PC-9 (cell line): ENCODE data around the gene VDAC1. TPM values are rescaled to one million over a fixed set of nuclear protein-coding genes. Genes with fewer than 3 reads are reported as not detected.

Source experiments
- BruUV-seq: library from RNA; stranded (reverse); fragments of 400-500 nt; replicated peaks from 2 replicates; lab custom pipeline; 2021; lab: Mats Ljungman, UMichigan
- CTCF ChIA-PET: fragments of 300-600 bp; sonication (Branson Sonifier 250); formaldehyde crosslinking; loops from one replicate; lab custom pipeline; 2022; ENCODE audit warnings: antibody characterized with exemption; lab: Charles Lee
- POLR2A ChIA-PET: fragments of 300-600 bp; sonication (Branson Sonifier 250); formaldehyde crosslinking; loops from one replicate; lab custom pipeline; 2022; ENCODE audit warnings: antibody characterized with exemption; ENCODE audit not compliant: unreplicated experiment; lab: Charles Lee
- DNase-seq, 2 experiments: peaks; one replicate each; pipeline versions ENCODE4 v3.0.0 to v3.0.0-alpha.2; 2015 to 2022; ENCODE audit warnings: mixed read lengths in 1 of 2
- H2AFZ ChIP-seq: fragments of 200-600 bp; sonication (generic); 2 replicates; pipeline ENCODE4 v1.8.1; 2017; ENCODE audit warnings: antibody characterized with exemption
- H3F3A ChIP-seq: fragments of 200-600 bp; sonication (generic); 2 replicates; pipeline ENCODE4 v1.8.1; 2017; ENCODE audit warnings: antibody characterized with exemption, mild to moderate bottlenecking, low read depth; ENCODE audit not compliant: insufficient read depth
- H3K27ac ChIP-seq: fragments of 200-600 bp; sonication (generic); 2 replicates; pipeline ENCODE4 v1.6.1; 2016; ENCODE audit warnings: mixed run types
- H3K27me3 ChIP-seq: fragments of 200-600 bp; sonication (generic); 2 replicates; pipeline ENCODE4 v1.6.1; 2016; ENCODE audit warnings: low read depth, mixed run types; ENCODE audit not compliant: insufficient read depth
- H3K36me3 ChIP-seq: fragments of 200-600 bp; sonication (generic); 2 replicates; pipeline ENCODE4 v1.6.1; 2016; ENCODE audit warnings: low read depth, mixed run types
- H3K4me1 ChIP-seq: fragments of 200-600 bp; sonication (generic); replicated peaks from 2 replicates; pipeline ENCODE4 v1.6.1; 2016; ENCODE audit warnings: mixed run types; ENCODE audit not compliant: insufficient read depth
- H3K4me2 ChIP-seq: fragments of 200-600 bp; sonication (generic); 2 replicates; pipeline ENCODE4 v1.6.1; 2017; ENCODE audit warnings: mixed run types
- H3K4me3 ChIP-seq: fragments of 200-600 bp; sonication (generic); 2 replicates; pipeline ENCODE4 v1.6.1; 2016; ENCODE audit warnings: mixed run types
- H3K79me2 ChIP-seq: fragments of 200-600 bp; sonication (generic); 2 replicates; pipeline ENCODE4 v1.6.1; 2017; ENCODE audit warnings: low read depth, mixed run types
- H3K9me2 ChIP-seq: fragments of 200-600 bp; sonication (generic); 2 replicates; pipeline ENCODE4 v1.8.1; 2017; ENCODE audit warnings: mild to moderate bottlenecking; ENCODE audit not compliant: insufficient read depth
- H3K9me3 ChIP-seq: fragments of 200-600 bp; sonication (generic); 2 replicates; pipeline ENCODE4 v1.8.1; 2016; ENCODE audit warnings: low read depth; ENCODE audit not compliant: insufficient read depth
- H4K20me1 ChIP-seq: fragments of 200-600 bp; sonication (generic); 2 replicates; pipeline ENCODE4 v1.8.1; 2017; ENCODE audit not compliant: insufficient read depth
- EZH2 ChIP-seq: fragments of 200-600 bp; sonication (generic); IDR thresholded peaks from 2 replicates; pipeline ENCODE4 v1.8.0; 2017; ENCODE audit warnings: antibody characterized with exemption, low read depth
- intact Hi-C: fragments of 100-400 bp; cut with micrococcal nuclease; formaldehyde crosslinking; loops from one replicate; pipeline ENCODE4 v1.10.0; 2022; ENCODE audit not compliant: unreplicated experiment
- total RNA-seq: library from RNA; stranded (reverse); gene quantifications from 2 replicates; pipeline ENCODE4 v1.2.3, GENCODE V29; 2021
- TF ChIP-seq, protein P1 (sequence below): fragments of 200-600 bp; sonication (generic); conservative IDR thresholded peaks from 2 replicates; pipeline ENCODE4 v1.6.1; 2017; ENCODE audit warnings: mixed run types, antibody characterized with exemption, mild to moderate bottlenecking, moderate library complexity

The VDAC1 gene
- total RNA-seq, 1 experiment from 2014 or later: 228 TPM

DNA sequence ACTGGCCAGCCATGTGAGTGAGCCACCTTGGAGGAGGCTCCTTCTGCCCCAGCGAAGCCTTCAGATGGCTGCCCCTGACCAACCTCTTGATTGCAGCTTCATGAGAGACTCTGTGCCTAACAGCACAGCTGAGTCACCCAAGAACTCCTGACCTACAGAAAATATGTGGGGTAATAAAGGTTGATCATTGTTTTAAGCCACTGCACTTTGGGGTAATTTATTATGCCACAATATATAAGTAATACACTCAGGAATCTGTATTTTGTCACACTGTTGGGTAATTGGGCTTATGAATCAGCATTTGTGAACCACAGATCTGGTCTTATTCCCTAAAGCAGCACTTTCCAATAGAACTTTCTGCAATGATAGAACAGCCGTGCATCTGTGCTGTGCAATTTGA, 24.4 kb upstream of the VDAC1 start:
- intact Hi-C loops: no loop called here
- Histone ChIP-seq H3K4me2 (peak overlapping the region; percentile 61), H3K27me3 (no peaks in the 10 kb centered on the region), H3F3A (peaks cover 30% of the 10 kb centered on the region), H3K27ac (peak overlapping the region; percentile 94), H2AFZ (peak overlapping the region; percentile 68), H3K36me3 (no peaks in the 10 kb centered on the region), H3K4me1 (peaks cover 65% of the 10 kb centered on the region), H3K9me3 (no peaks in the 10 kb centered on the region), H3K4me3 (no peak overlapping the region), H4K20me1 (no peaks in the 10 kb centered on the region), H3K79me2 (no peaks in the 10 kb centered on the region), H3K9me2 (no peaks in the 10 kb centered on the region)
- CTCF ChIA-PET: no interaction called here
- no TSS peak for BruUV-seq
- POLR2A ChIA-PET: interaction anchor here (0.6 kb wide), 1 partner anchor 8 kb away, joined by 7 read pairs; no protein-coding TSS in a partner anchor
- peak in 1 of 2 experiments; percentile 97 for DNase-seq
- TF ChIP-seq, protein P1, sequence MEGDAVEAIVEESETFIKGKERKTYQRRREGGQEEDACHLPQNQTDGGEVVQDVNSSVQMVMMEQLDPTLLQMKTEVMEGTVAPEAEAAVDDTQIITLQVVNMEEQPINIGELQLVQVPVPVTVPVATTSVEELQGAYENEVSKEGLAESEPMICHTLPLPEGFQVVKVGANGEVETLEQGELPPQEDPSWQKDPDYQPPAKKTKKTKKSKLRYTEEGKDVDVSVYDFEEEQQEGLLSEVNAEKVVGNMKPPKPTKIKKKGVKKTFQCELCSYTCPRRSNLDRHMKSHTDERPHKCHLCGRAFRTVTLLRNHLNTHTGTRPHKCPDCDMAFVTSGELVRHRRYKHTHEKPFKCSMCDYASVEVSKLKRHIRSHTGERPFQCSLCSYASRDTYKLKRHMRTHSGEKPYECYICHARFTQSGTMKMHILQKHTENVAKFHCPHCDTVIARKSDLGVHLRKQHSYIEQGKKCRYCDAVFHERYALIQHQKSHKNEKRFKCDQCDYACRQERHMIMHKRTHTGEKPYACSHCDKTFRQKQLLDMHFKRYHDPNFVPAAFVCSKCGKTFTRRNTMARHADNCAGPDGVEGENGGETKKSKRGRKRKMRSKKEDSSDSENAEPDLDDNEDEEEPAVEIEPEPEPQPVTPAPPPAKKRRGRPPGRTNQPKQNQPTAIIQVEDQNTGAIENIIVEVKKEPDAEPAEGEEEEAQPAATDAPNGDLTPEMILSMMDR: no peak
- TF ChIP-seq EZH2: no peak

DNA sequence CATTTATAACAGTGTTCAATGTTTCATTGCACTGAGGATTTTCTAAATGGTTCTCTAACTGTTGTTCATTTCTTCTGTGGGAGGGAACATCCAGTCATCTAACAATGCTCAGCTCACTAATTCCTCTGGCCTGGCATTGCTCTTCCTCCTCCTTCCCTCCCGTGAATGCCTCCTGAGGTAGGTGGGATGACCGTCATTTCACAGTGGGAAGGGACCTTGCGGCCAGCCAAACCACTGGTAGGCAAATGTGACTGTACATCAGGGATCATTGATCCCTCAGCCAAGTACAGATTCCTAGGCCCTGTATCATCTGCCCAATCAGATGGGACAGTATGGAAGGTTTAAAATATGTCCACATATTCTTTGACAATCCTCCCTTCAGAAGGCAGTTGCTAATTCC, 23.7 kb upstream of the VDAC1 start:
- Histone ChIP-seq H3K27me3 (no peaks in the 10 kb centered on the region), H3K36me3 (no peaks in the 10 kb centered on the region), H3K4me1 (peaks cover 65% of the 10 kb centered on the region), H4K20me1 (no peaks in the 10 kb centered on the region), H3K9me3 (no peaks in the 10 kb centered on the region), H3K4me3 (no peak overlapping the region), H3K79me2 (no peaks in the 10 kb centered on the region), H2AFZ (peak overlapping the region; percentile 68; the same call in 1 of the 2 replicates), H3K9me2 (no peaks in the 10 kb centered on the region), H3K27ac (peak overlapping the region; percentile 94), H3F3A (peaks cover 30% of the 10 kb centered on the region), H3K4me2 (peak overlapping the region; percentile 61)
- POLR2A ChIA-PET: interaction anchor here (0.6 to 0.7 kb wide), 2 partner anchors 8 to 64 kb away, joined by 4 to 7 read pairs; no protein-coding TSS in a partner anchor
- no TSS peak for BruUV-seq
- TF ChIP-seq, protein P1: no peak
- TF ChIP-seq EZH2: no peak
- no peak for DNase-seq
- intact Hi-C loops: no loop called here
- CTCF ChIA-PET: no interaction called here

DNA sequence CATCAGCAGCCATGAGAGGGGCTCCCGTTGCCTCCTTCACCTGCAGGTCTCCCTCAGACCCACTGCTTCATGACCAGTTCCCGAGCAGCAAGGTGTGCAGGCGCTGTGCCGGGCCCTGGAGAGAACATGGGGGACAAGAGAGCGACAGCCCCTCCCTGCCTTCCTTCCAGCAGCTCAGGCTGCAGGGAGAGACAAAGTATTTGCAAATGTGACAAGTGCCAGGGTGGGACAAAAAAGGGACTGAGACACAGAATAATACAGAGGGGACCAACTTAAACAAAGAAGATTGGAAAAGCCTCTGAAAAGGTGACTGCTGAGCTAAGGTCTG, 22.5 kb upstream of the VDAC1 start:
- no peak overlapping the region for H2AFZ ChIP-seq
- no peak overlapping the region for H3K4me3 ChIP-seq
- H3K9me3 ChIP-seq: no peaks in the 10 kb centered on the region
- intact Hi-C loops: no loop called here
- no peaks in the 10 kb centered on the region for H3K36me3 ChIP-seq
- no peak for DNase-seq
- H4K20me1 ChIP-seq: no peaks in the 10 kb centered on the region
- peaks cover 68% of the 10 kb centered on the region for H3K4me1 ChIP-seq
- H3K4me2 ChIP-seq: no peak overlapping the region; the same call in 1 of the 2 replicates
- ChIA-PET POLR2A (no interaction called here), CTCF (interaction anchor here (1.2 kb wide), 1 partner anchor 98 kb away, joined by 3 read pairs; no protein-coding TSS in a partner anchor)
- no peaks in the 10 kb centered on the region for H3K79me2 ChIP-seq
- TF ChIP-seq EZH2: no peak
- TF ChIP-seq, protein P1: no peak
- peaks cover 28% of the 10 kb centered on the region for H3F3A ChIP-seq
- H3K27me3 ChIP-seq: no peaks in the 10 kb centered on the region
- no peaks in the 10 kb centered on the region for H3K9me2 ChIP-seq
- no TSS peak for BruUV-seq
- no peak overlapping the region for H3K27ac ChIP-seq
